ENCODE measurements around the gene KCNQ1. TPM values are rescaled to one million over a fixed set of nuclear protein-coding genes. Genes with fewer than 3 reads are reported as not detected.

The KCNQ1 gene
- total RNA-seq, 1 experiment from 2014 or later, result not detected

DNA sequence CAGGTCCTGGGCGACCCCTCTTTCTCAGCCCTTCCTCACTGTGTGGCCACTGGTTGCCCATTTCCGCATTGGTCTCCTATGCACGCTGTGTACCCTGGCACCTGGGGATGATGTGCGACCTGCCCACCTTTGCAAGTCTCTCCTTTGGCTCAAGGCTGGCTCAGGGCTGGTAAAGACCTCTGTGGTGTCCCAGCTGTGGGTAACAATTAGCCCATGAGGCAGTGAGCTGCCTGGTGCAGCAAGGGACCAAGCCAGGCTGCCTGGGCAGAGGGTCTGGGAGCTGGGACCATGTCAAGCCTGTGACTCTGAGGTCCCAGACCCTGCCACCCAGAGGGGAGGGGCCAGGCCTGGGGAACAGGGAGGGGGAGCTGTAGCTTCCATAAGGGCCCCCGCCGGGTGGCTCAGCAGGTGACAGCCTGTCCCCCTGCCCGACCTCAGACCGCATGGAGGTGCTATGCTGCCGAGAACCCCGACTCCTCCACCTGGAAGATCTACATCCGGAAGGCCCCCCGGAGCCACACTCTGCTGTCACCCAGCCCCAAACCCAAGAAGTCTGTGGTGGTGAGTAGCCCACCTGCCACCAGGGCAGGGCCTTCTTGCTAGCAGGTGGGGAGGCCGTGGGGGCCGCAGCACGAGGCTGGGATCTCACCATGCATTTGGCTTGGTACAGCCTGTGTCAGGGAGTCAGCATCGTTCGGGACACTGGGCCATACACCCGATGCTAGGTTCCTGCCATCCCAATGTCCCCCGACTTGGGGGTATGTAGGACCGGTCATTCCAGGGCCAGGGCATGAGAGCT is 142.5 kb downstream of the KCNQ1 start:
- CTCF ChIA-PET, result no interaction called here

GRCh38 chr11:2587976-2588748 is 143.4 kb downstream of the KCNQ1 start:
- Histone ChIP-seq H3K36me3 (ENCODE audit: low read depth) (no peaks in the 10 kb centered on the region), H3K9me3 (ENCODE audit: insufficient read depth, low read depth) (no peaks in the 10 kb centered on the region), H4K20me1 (ENCODE audit: insufficient read depth) (no peaks in the 10 kb centered on the region), H3K4me3 (no peak overlapping the region), H3K4me2 (no peak overlapping the region), H3K79me2 (ENCODE audit: low read depth) (no peaks in the 10 kb centered on the region), H3K27me3 (ENCODE audit: insufficient read depth, low read depth) (peaks cover 35% of the 10 kb centered on the region), H2AFZ (no peak overlapping the region), H3F3A (ENCODE audit: insufficient read depth, low read depth) (no peaks in the 10 kb centered on the region), H3K9me2 (ENCODE audit: insufficient read depth) (no peaks in the 10 kb centered on the region), H3K27ac (no peak overlapping the region), H3K4me1 (replicated peaks; ENCODE audit: insufficient read depth) (no peaks in the 10 kb centered on the region)
- ChIA-PET POLR2A (ENCODE audit: unreplicated experiment) (no interaction called here), CTCF (no interaction called here)
- intact Hi-C loops (cut with micrococcal nuclease; ENCODE audit: unreplicated experiment), result no loop called here
- BruUV-seq (replicated peaks), result no TSS peak
- TF ChIP-seq CTCF (conservative IDR thresholded peaks at IDR 0.05) (no peak), EZH2 (IDR thresholded peaks at IDR 0.05; ENCODE audit: low read depth) (no peak)
- DNase-seq, result no peak

More for the DNA sequence above, 142.5 kb downstream of the KCNQ1 start:
- Histone ChIP-seq H3K4me2 (no peak overlapping the region), H3K9me3 (ENCODE audit: insufficient read depth, low read depth) (no peaks in the 10 kb centered on the region), H3F3A (ENCODE audit: insufficient read depth, low read depth) (no peaks in the 10 kb centered on the region), H3K36me3 (ENCODE audit: low read depth) (no peaks in the 10 kb centered on the region), H2AFZ (no peak overlapping the region), H3K27ac (no peak overlapping the region), H3K79me2 (ENCODE audit: low read depth) (no peaks in the 10 kb centered on the region), H4K20me1 (ENCODE audit: insufficient read depth) (no peaks in the 10 kb centered on the region), H3K4me1 (replicated peaks; ENCODE audit: insufficient read depth) (no peaks in the 10 kb centered on the region), H3K27me3 (ENCODE audit: insufficient read depth, low read depth) (peaks cover 27% of the 10 kb centered on the region), H3K9me2 (ENCODE audit: insufficient read depth) (no peaks in the 10 kb centered on the region), H3K4me3 (no peak overlapping the region)
- BruUV-seq (replicated peaks), result no TSS peak
- no peak for TF ChIP-seq CTCF (conservative IDR thresholded peaks at IDR 0.05)
- TF ChIP-seq EZH2 (IDR thresholded peaks at IDR 0.05; ENCODE audit: low read depth), result no peak
- POLR2A ChIA-PET (ENCODE audit: unreplicated experiment), result no interaction called here
- DNase-seq, result no peak
- intact Hi-C loops (cut with micrococcal nuclease; ENCODE audit: unreplicated experiment), result no loop called here

GRCh38 chr11:2588809-2589537 is 144.2 kb downstream of the KCNQ1 start:
- H3K4me3 ChIP-seq, result no peak overlapping the region

More at GRCh38 chr11:2588809-2589537, 144.2 kb downstream of the KCNQ1 start:
- intact Hi-C loops (cut with micrococcal nuclease; ENCODE audit: unreplicated experiment), result no loop called here
- no peaks in the 10 kb centered on the region for H3K79me2 ChIP-seq (ENCODE audit: low read depth)
- no TSS peak for BruUV-seq (replicated peaks)
- H3F3A ChIP-seq (ENCODE audit: insufficient read depth, low read depth), result no peaks in the 10 kb centered on the region
- H2AFZ ChIP-seq, result no peak overlapping the region
- TF ChIP-seq EZH2 (IDR thresholded peaks at IDR 0.05; ENCODE audit: low read depth), result no peak
- TF ChIP-seq CTCF (conservative IDR thresholded peaks at IDR 0.05), result no peak
- no peaks in the 10 kb centered on the region for H4K20me1 ChIP-seq (ENCODE audit: insufficient read depth)
- no peaks in the 10 kb centered on the region for H3K9me2 ChIP-seq (ENCODE audit: insufficient read depth)
- no peaks in the 10 kb centered on the region for H3K4me1 ChIP-seq (replicated peaks; ENCODE audit: insufficient read depth)
- no peaks in the 10 kb centered on the region for H3K36me3 ChIP-seq (ENCODE audit: low read depth)
- CTCF ChIA-PET, result no interaction called here
- no peak overlapping the region for H3K4me2 ChIP-seq
- no peak overlapping the region for H3K27ac ChIP-seq
- H3K27me3 ChIP-seq (ENCODE audit: insufficient read depth, low read depth), result peaks cover 42% of the 10 kb centered on the region
- H3K9me3 ChIP-seq (ENCODE audit: insufficient read depth, low read depth), result no peaks in the 10 kb centered on the region
- DNase-seq, result no peak
- POLR2A ChIA-PET (ENCODE audit: unreplicated experiment), result no interaction called here
